Measurements from ENCODE around the gene CNTNAP2.

Gene CNTNAP2

GRCh38 chr7:146496657-146497056 lies 380.1 kb downstream of the CNTNAP2 start:
- Histone ChIP-seq H3K27me3 (ENCODE audit: insufficient read depth, insufficient read length) (no peaks in the 10 kb centered on the region), H3K4me3 (ENCODE audit: insufficient read length, low read depth) (no peak overlapping the region), H3K9me3 (ENCODE audit: insufficient read depth, low read length) (no peaks in the 10 kb centered on the region), H3K9ac (ENCODE audit: insufficient read length, low read depth) (no peak overlapping the region), H3K4me1 (ENCODE audit: insufficient read depth, insufficient read length) (no peaks in the 10 kb centered on the region), H3K36me3 (ENCODE audit: insufficient read depth, insufficient read length, low read length) (no peaks in the 10 kb centered on the region)
- no peak for TF ChIP-seq YY1 (IDR thresholded peaks at IDR 0.05; ENCODE audit: insufficient read depth, insufficient read length)
- no peak for TF ChIP-seq SUZ12 (IDR thresholded peaks at IDR 0.05; ENCODE audit: extremely low read depth, insufficient read depth, insufficient read length)
- DNase-seq (ENCODE audit: low read depth, low spot score) = no peak

GRCh38 chr7:146499970-146500369 lies 383.4 kb downstream of the CNTNAP2 start:
- H3K27me3 ChIP-seq (ENCODE audit: insufficient read depth, insufficient read length) = no peaks in the 10 kb centered on the region
- TF ChIP-seq YY1 (IDR thresholded peaks at IDR 0.05; ENCODE audit: insufficient read depth, insufficient read length) (no peak), SUZ12 (IDR thresholded peaks at IDR 0.05; ENCODE audit: extremely low read depth, insufficient read depth, insufficient read length) (no peak), ZNF274 (IDR thresholded peaks at IDR 0.05; ENCODE audit: low read depth, low read length) (no peak)
- no peak for DNase-seq (ENCODE audit: low read depth, low spot score)
- H3K4me1 ChIP-seq (ENCODE audit: insufficient read depth, insufficient read length) = no peaks in the 10 kb centered on the region
- H3K9ac ChIP-seq (ENCODE audit: insufficient read length, low read depth) = no peak overlapping the region
- H3K36me3 ChIP-seq (ENCODE audit: insufficient read depth, insufficient read length, low read length) = no peaks in the 10 kb centered on the region
- peaks cover 7% of the 10 kb centered on the region; the same call in 1 of the 2 replicates for H3K9me3 ChIP-seq (ENCODE audit: insufficient read depth, low read length)
- H3K4me3 ChIP-seq (ENCODE audit: insufficient read length, low read depth) = no peak overlapping the region

GRCh38 chr7:146503844-146504243 lies 387.2 kb downstream of the CNTNAP2 start:
- H3K9me3 ChIP-seq (ENCODE audit: insufficient read depth, low read length) = peaks cover 7% of the 10 kb centered on the region; the same call in 1 of the 2 replicates
- no peak for DNase-seq (ENCODE audit: low read depth, low spot score)
- no peaks in the 10 kb centered on the region for H3K4me1 ChIP-seq (ENCODE audit: insufficient read depth, insufficient read length)
- no peaks in the 10 kb centered on the region for H3K36me3 ChIP-seq (ENCODE audit: insufficient read depth, insufficient read length, low read length)
- no peak overlapping the region for H3K4me3 ChIP-seq (ENCODE audit: insufficient read length, low read depth)
- TF ChIP-seq ZNF274 (IDR thresholded peaks at IDR 0.05; ENCODE audit: low read depth, low read length) (no peak), YY1 (IDR thresholded peaks at IDR 0.05; ENCODE audit: insufficient read depth, insufficient read length) (no peak), SUZ12 (IDR thresholded peaks at IDR 0.05; ENCODE audit: extremely low read depth, insufficient read depth, insufficient read length) (no peak)
- H3K9ac ChIP-seq (ENCODE audit: insufficient read length, low read depth) = no peak overlapping the region
- H3K27me3 ChIP-seq (ENCODE audit: insufficient read depth, insufficient read length) = no peaks in the 10 kb centered on the region

- no peak overlapping the region for H3K9ac ChIP-seq (ENCODE audit: insufficient read length, low read depth)
- H3K9me3 ChIP-seq (ENCODE audit: insufficient read depth, low read length) = peaks cover 8% of the 10 kb centered on the region; the same call in 1 of the 2 replicates
- no peaks in the 10 kb centered on the region for H3K4me1 ChIP-seq (ENCODE audit: insufficient read depth, insufficient read length)
- no peaks in the 10 kb centered on the region for H3K36me3 ChIP-seq (ENCODE audit: insufficient read depth, insufficient read length, low read length)
- TF ChIP-seq ZNF274 (IDR thresholded peaks at IDR 0.05; ENCODE audit: low read depth, low read length) = no peak
- no peak for TF ChIP-seq YY1 (IDR thresholded peaks at IDR 0.05; ENCODE audit: insufficient read depth, insufficient read length)
- no peak for TF ChIP-seq SUZ12 (IDR thresholded peaks at IDR 0.05; ENCODE audit: extremely low read depth, insufficient read depth, insufficient read length)
- no peak for DNase-seq (ENCODE audit: low read depth, low spot score)
- no peaks in the 10 kb centered on the region for H3K27me3 ChIP-seq (ENCODE audit: insufficient read depth, insufficient read length)
- H3K4me3 ChIP-seq (ENCODE audit: insufficient read length, low read depth) = no peak overlapping the region
Observed at GRCh38 chr7:146510088-146510680, 393.6 kb downstream of the CNTNAP2 start.

GRCh38 chr7:146514304-146514703 lies 397.7 kb downstream of the CNTNAP2 start:
- Histone ChIP-seq H3K4me3 (ENCODE audit: insufficient read length, low read depth) (no peak overlapping the region), H3K36me3 (ENCODE audit: insufficient read depth, insufficient read length, low read length) (no peaks in the 10 kb centered on the region), H3K9ac (ENCODE audit: insufficient read length, low read depth) (no peak overlapping the region), H3K27me3 (ENCODE audit: insufficient read depth, insufficient read length) (no peaks in the 10 kb centered on the region), H3K4me1 (ENCODE audit: insufficient read depth, insufficient read length) (no peaks in the 10 kb centered on the region), H3K9me3 (ENCODE audit: insufficient read depth, low read length) (peaks cover 8% of the 10 kb centered on the region; the same call in 1 of the 2 replicates)
- TF ChIP-seq SUZ12 (IDR thresholded peaks at IDR 0.05; ENCODE audit: extremely low read depth, insufficient read depth, insufficient read length) = no peak
- no peak for TF ChIP-seq YY1 (IDR thresholded peaks at IDR 0.05; ENCODE audit: insufficient read depth, insufficient read length)
- no peak for DNase-seq (ENCODE audit: low read depth, low spot score)

GRCh38 chr7:146528581-146528980 lies 412.0 kb downstream of the CNTNAP2 start:
- no peak overlapping the region for H3K9ac ChIP-seq (ENCODE audit: insufficient read length, low read depth)
- H3K36me3 ChIP-seq (ENCODE audit: insufficient read depth, insufficient read length, low read length) = no peaks in the 10 kb centered on the region
- no peaks in the 10 kb centered on the region for H3K4me1 ChIP-seq (ENCODE audit: insufficient read depth, insufficient read length)
- no peaks in the 10 kb centered on the region for H3K9me3 ChIP-seq (ENCODE audit: insufficient read depth, low read length)
- H3K27me3 ChIP-seq (ENCODE audit: insufficient read depth, insufficient read length) = no peaks in the 10 kb centered on the region
- H3K4me3 ChIP-seq (ENCODE audit: insufficient read length, low read depth) = no peak overlapping the region
- no peak for TF ChIP-seq ZNF274 (IDR thresholded peaks at IDR 0.05; ENCODE audit: low read depth, low read length)
- no peak for TF ChIP-seq SUZ12 (IDR thresholded peaks at IDR 0.05; ENCODE audit: extremely low read depth, insufficient read depth, insufficient read length)
- no peak for TF ChIP-seq YY1 (IDR thresholded peaks at IDR 0.05; ENCODE audit: insufficient read depth, insufficient read length)
- DNase-seq (ENCODE audit: low read depth, low spot score) = no peak

GRCh38 chr7:146539836-146540235 lies 423.2 kb downstream of the CNTNAP2 start:
- no peaks in the 10 kb centered on the region for H3K27me3 ChIP-seq (ENCODE audit: insufficient read depth, insufficient read length)
- no peak for TF ChIP-seq ZNF274 (IDR thresholded peaks at IDR 0.05; ENCODE audit: low read depth, low read length)
- TF ChIP-seq YY1 (IDR thresholded peaks at IDR 0.05; ENCODE audit: insufficient read depth, insufficient read length) = no peak
- no peak for TF ChIP-seq SUZ12 (IDR thresholded peaks at IDR 0.05; ENCODE audit: extremely low read depth, insufficient read depth, insufficient read length)
- no peaks in the 10 kb centered on the region for H3K4me1 ChIP-seq (ENCODE audit: insufficient read depth, insufficient read length)
- H3K36me3 ChIP-seq (ENCODE audit: insufficient read depth, insufficient read length, low read length) = no peaks in the 10 kb centered on the region
- no peak overlapping the region for H3K4me3 ChIP-seq (ENCODE audit: insufficient read length, low read depth)
- H3K9ac ChIP-seq (ENCODE audit: insufficient read length, low read depth) = no peak overlapping the region
- DNase-seq (ENCODE audit: low read depth, low spot score) = no peak
- no peaks in the 10 kb centered on the region for H3K9me3 ChIP-seq (ENCODE audit: insufficient read depth, low read length)
